ENCODE measurements around the gene PRKCA. TPM values are rescaled to one million over a fixed set of nuclear protein-coding genes. Genes with fewer than 3 reads are reported as not detected.

PRKCA gene
- total RNA-seq, 1 donor from 2014 or later = 29.0 TPM

DNA sequence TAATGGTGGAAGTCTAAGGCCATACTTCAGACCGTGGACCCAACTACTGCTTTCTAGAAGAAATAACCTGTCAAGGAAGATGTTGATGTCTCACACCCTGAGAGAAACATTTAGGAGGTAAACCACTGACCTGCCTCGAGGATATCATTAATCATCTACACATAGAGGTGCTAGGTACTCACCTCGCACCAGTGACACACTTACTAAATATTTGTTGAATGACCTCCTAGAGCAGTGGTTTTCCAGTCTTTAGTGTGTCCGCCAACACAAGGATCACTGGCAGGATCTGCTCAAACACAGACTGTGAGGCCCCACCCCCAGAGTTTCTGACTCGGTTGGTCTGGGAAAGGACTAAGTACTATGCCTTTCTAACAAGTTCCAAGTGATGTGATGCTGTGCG is 335.1 kb downstream of the PRKCA start:
- H3K4me1 ChIP-seq = no peaks in the 10 kb centered on the region
- ATAC-seq (no peak), DNase-seq (no peak)
- H3K27ac ChIP-seq = no peak overlapping the region
- no peaks in the 10 kb centered on the region for H3K27me3 ChIP-seq (ENCODE audit: low read depth)
- peaks cover 11% of the 10 kb centered on the region for H3K36me3 ChIP-seq
- H3K4me3 ChIP-seq = no peak overlapping the region
- H3K9me3 ChIP-seq = no peaks in the 10 kb centered on the region
- intact Hi-C loops (cut with DNase I) = no loop called here
- TF ChIP-seq CTCF (IDR thresholded peaks at IDR 0.05) = no peak

DNA sequence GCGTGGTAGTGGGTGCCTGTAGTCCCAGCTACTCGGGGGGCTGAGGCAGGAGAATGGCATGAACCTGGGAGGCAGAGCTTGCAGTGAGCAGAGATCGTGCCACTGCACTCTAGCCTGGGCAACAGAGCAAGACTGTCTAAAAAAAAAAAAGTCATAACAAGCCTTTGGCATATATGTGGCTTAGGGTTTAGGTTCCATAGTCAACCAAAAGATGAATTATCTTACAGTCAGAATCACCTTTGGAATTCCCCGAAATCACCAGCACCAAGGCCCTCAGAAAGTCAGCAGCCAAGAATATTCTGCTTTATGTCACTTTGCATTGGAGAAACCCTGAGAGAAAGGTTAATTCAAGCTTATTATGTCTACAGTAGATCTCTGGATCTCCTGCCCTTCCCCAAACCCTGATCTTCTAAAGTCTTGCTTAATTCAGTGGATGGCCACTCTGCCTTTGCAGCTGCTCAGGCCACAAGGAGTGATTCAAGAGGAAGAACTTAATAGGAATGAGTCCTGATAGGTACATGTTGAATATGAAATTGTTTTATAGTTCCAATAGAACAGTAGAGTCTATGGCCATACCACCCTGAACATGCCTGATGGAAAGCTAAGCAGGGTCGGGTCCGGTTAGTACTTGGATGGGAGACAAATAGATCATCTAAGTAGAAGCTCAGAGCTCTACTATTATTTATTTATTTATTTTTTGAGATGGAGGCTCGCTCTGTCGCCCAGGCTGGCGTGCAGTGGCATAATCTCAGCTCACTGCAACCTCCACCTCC is 336.5 kb downstream of the PRKCA start:
- Histone ChIP-seq H3K4me1 (no peaks in the 10 kb centered on the region), H3K36me3 (peaks cover 13% of the 10 kb centered on the region), H3K4me3 (no peak overlapping the region), H3K9me3 (no peaks in the 10 kb centered on the region), H3K27me3 (ENCODE audit: low read depth) (no peaks in the 10 kb centered on the region), H3K27ac (no peak overlapping the region)
- intact Hi-C loops (cut with DNase I) = no loop called here
- DNase-seq (no peak), ATAC-seq (no peak)
- TF ChIP-seq CTCF (IDR thresholded peaks at IDR 0.05) = no peak

DNA sequence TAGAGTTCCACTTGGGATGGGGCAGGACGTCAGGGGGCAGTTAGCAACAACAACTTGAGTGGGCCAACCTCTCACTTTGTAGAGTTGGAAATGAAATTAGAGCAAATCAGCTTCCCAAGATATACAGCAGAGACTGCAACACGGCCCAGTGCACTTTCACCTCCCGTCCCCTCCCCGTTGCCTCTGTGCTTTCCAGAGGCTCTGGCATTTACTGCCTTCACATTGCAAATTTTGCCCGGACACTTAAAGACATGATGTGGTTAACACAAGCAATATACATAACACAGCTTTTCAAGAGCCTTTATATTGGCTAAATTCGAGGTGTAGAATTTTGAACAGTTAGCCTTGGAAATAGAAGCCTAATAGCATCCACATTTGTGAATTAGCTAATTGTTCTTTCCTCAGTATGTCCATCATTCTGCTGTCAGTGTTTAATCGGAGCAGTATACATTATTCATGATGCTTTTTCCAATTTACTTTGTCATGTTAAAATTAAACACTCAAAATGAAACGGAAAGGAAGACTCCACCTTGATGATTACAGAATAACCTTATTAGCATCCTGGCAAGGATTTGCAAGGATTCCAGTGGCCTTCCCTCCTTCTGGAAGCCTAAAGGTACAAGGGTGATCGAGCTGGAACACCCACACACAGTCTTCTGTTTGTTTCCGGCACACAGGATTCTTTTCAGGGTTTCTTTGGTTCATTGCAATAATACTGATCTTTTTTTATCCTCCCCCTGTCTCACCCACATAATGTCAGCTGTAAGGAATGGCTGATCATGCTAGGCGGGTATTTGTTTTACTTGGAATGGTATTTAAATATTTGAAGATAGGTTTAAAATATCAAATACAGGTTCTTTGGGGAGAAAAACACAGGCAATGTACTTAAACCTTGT is 341.6 kb downstream of the PRKCA start:
- Histone ChIP-seq H3K27ac (no peak overlapping the region), H3K4me1 (no peaks in the 10 kb centered on the region), H3K27me3 (ENCODE audit: low read depth) (no peaks in the 10 kb centered on the region), H3K4me3 (no peak overlapping the region), H3K36me3 (peaks cover 25% of the 10 kb centered on the region), H3K9me3 (no peaks in the 10 kb centered on the region)
- ATAC-seq (no peak), DNase-seq (no peak)
- intact Hi-C loops (cut with DNase I) = no loop called here
- no peak for TF ChIP-seq CTCF (IDR thresholded peaks at IDR 0.05)

- ATAC-seq = no peak
- TF ChIP-seq CTCF (IDR thresholded peaks at IDR 0.05) = no peak
- H3K4me3 ChIP-seq = no peak overlapping the region
- intact Hi-C loops (cut with DNase I) = no loop called here
- H3K27me3 ChIP-seq (ENCODE audit: low read depth) = no peaks in the 10 kb centered on the region
- H3K36me3 ChIP-seq = peaks cover 25% of the 10 kb centered on the region
- H3K4me1 ChIP-seq = no peaks in the 10 kb centered on the region
- H3K9me3 ChIP-seq = no peaks in the 10 kb centered on the region
- no peak for DNase-seq
- no peak overlapping the region for H3K27ac ChIP-seq
Observed at GRCh38 chr17:66645259-66645658, 342.8 kb downstream of the PRKCA start.

DNA sequence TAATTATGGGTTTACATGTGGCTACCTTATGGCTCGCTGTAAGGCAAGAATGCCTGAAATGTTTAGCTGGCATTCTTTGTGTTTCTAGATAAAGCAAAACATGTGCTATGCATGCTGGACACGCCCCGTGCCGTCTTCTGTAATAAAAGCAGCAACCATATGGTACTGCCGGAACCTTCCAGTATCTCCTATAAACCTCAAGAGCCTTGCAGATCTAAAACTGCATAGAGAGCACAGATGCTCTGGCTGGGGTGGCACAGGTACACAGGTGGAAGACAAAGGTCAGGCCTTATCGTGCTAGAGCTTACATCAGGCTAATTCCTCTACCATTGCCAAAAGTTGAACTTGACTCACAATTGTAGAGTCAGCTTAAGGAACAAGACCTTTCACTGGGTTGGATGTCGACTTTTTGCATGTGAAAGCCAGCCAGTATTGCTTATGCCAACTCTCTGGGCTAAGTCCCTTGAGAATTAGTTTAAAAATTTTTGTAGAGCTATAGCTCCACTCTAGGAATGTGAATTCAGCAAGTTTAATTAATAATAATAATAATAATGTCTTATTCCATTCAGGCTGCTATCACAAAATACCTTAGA is 345.1 kb downstream of the PRKCA start:
- ATAC-seq (no peak), DNase-seq (no peak)
- Histone ChIP-seq H3K27ac (no peak overlapping the region), H3K4me1 (no peaks in the 10 kb centered on the region), H3K27me3 (ENCODE audit: low read depth) (no peaks in the 10 kb centered on the region), H3K4me3 (no peak overlapping the region), H3K36me3 (peaks cover 14% of the 10 kb centered on the region), H3K9me3 (no peaks in the 10 kb centered on the region)
- intact Hi-C loops (cut with DNase I) = no loop called here
- TF ChIP-seq CTCF (IDR thresholded peaks at IDR 0.05) = no peak
